ENCODE results near the gene SKAP1.
"Not testable (repeated sequence)": the region's sequence is repeated elsewhere in the genome, so short reads cannot be mapped to it uniquely, and the experiment has no call there.

Gene SKAP1

GRCh38 chr17:48347177-48347576, 82.8 kb downstream of the SKAP1 start:
- H3K9me3 ChIP-seq (ENCODE audit: control extremely low read depth in 1 of 5, control insufficient read depth in 4 of 5, insufficient read depth in 2 of 5, low read depth in 1 of 5, low read length in 4 of 5): peaks cover 0 to 3% (median 2%) of the 10 kb centered on the region in 5 experiments
- ChIA-PET CTCF (interaction anchor here (0.9 to 1.5 kb wide), 7 partner anchors 9 to 246 kb away, joined by 3 to 11 read pairs (median 4); no protein-coding TSS in a partner anchor), POLR2A (no interaction called here)
- no peak overlapping the region for H3K4me3 ChIP-seq (ENCODE audit: control insufficient read depth in 1 of 7, extremely low read depth in 1 of 7, insufficient read depth in 4 of 7, low read depth in 2 of 7, low read length in 6 of 7)
- no peak overlapping the region for H3K27ac ChIP-seq (ENCODE audit: insufficient read depth in 1 of 2, low read depth in 1 of 2, low read length in 2 of 2, poor library complexity in 1 of 2, severe bottlenecking in 2 of 2)
- peaks cover 0 to 3% (median 0%) of the 10 kb centered on the region in 4 experiments for H3K36me3 ChIP-seq (ENCODE audit: control insufficient read depth in 4 of 4, insufficient read depth in 4 of 4, low read length in 3 of 4)
- H3K4me1 ChIP-seq (ENCODE audit: control extremely low read depth in 1 of 4, control insufficient read depth in 4 of 4, insufficient read depth in 4 of 4, low read length in 3 of 4): peaks cover 0 to 3% (median 0%) of the 10 kb centered on the region in 4 experiments
- H3K27me3 ChIP-seq (replicated peaks in 2 of 5; ENCODE audit: control insufficient read depth in 4 of 5, insufficient read depth in 5 of 5, low read length in 4 of 5): no peaks in the 10 kb centered on the region
- no peak for DNase-seq

GRCh38 chr17:48344251-48344650, 85.8 kb downstream of the SKAP1 start:
- no peak for DNase-seq
- Histone ChIP-seq H3K4me3 (ENCODE audit: control insufficient read depth in 1 of 7, extremely low read depth in 1 of 7, insufficient read depth in 4 of 7, low read depth in 2 of 7, low read length in 6 of 7) (no peak overlapping the region), H3K27ac (ENCODE audit: insufficient read depth in 1 of 2, low read depth in 1 of 2, low read length in 2 of 2, poor library complexity in 1 of 2, severe bottlenecking in 2 of 2) (no peak overlapping the region), H3K9me3 (ENCODE audit: control extremely low read depth in 1 of 5, control insufficient read depth in 4 of 5, insufficient read depth in 2 of 5, low read depth in 1 of 5, low read length in 4 of 5) (peaks cover 0 to 3% (median 2%) of the 10 kb centered on the region in 5 experiments), H3K36me3 (ENCODE audit: control insufficient read depth in 4 of 4, insufficient read depth in 4 of 4, low read length in 3 of 4) (peaks cover 0 to 3% (median 0%) of the 10 kb centered on the region in 4 experiments), H3K27me3 (replicated peaks in 2 of 5; ENCODE audit: control insufficient read depth in 4 of 5, insufficient read depth in 5 of 5, low read length in 4 of 5) (no peaks in the 10 kb centered on the region), H3K4me1 (ENCODE audit: control extremely low read depth in 1 of 4, control insufficient read depth in 4 of 4, insufficient read depth in 4 of 4, low read length in 3 of 4) (no peaks in the 10 kb centered on the region)
- ChIA-PET CTCF (interaction anchor here (1.0 to 3.4 kb wide), 4 partner anchors 10 to 244 kb away, joined by 4 to 9 read pairs (median 4); no protein-coding TSS in a partner anchor), POLR2A (no interaction called here)

DNA sequence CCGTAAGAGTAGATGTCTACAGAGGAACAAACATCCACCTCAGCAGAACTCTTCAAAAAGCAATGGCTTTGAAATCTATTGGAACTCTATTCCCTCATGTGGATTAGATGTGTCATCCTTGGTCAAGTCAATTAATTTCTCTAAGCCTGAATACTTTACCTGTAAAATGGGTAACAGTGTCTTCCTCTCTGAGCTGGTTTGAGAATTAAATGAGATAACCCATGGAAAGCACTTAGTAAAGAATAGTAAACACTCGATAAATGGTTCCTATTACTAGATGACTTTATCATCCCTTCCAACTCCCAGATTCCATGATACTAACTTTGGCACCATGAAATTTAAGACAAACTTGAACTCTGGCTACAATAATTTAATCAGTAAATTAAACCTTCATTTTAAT, 89.1 kb downstream of the SKAP1 start:
- POLR2A ChIA-PET: interaction anchor here (0.6 kb wide), 1 partner anchor 247 kb away, joined by 3 read pairs; no protein-coding TSS in a partner anchor
- Histone ChIP-seq H3K4me3 (ENCODE audit: control insufficient read depth in 1 of 7, extremely low read depth in 1 of 7, insufficient read depth in 4 of 7, low read depth in 2 of 7, low read length in 6 of 7) (no peak overlapping the region), H3K36me3 (ENCODE audit: control insufficient read depth in 4 of 4, insufficient read depth in 4 of 4, low read length in 3 of 4) (peaks cover 0 to 3% (median 0%) of the 10 kb centered on the region in 4 experiments), H3K27ac (ENCODE audit: insufficient read depth in 1 of 2, low read depth in 1 of 2, low read length in 2 of 2, poor library complexity in 1 of 2, severe bottlenecking in 2 of 2) (no peak overlapping the region), H3K9me3 (ENCODE audit: control extremely low read depth in 1 of 5, control insufficient read depth in 4 of 5, insufficient read depth in 2 of 5, low read depth in 1 of 5, low read length in 4 of 5) (no peaks in the 10 kb centered on the region), H3K27me3 (replicated peaks in 2 of 5; ENCODE audit: control insufficient read depth in 4 of 5, insufficient read depth in 5 of 5, low read length in 4 of 5) (no peaks in the 10 kb centered on the region), H3K4me1 (ENCODE audit: control extremely low read depth in 1 of 4, control insufficient read depth in 4 of 4, insufficient read depth in 4 of 4, low read length in 3 of 4) (no peaks in the 10 kb centered on the region)
- CTCF ChIA-PET: interaction anchor here (0.8 to 3.4 kb wide), 8 partner anchors 10 to 252 kb away, joined by 3 to 12 read pairs (median 4); partner anchors contain the start of gene HOXB5
- 60% methylated on average over 1 of the region's 2 CpGs for whole genome bisulfite sequencing (ENCODE audit: insufficient coverage)
- no peak for DNase-seq

GRCh38 chr17:48338720-48339119, 91.3 kb downstream of the SKAP1 start:
- Histone ChIP-seq H3K27ac (ENCODE audit: insufficient read depth in 1 of 2, low read depth in 1 of 2, low read length in 2 of 2, poor library complexity in 1 of 2, severe bottlenecking in 2 of 2) (no peak overlapping the region), H3K27me3 (replicated peaks in 2 of 5; ENCODE audit: control insufficient read depth in 4 of 5, insufficient read depth in 5 of 5, low read length in 4 of 5) (no peaks in the 10 kb centered on the region), H3K4me3 (ENCODE audit: control insufficient read depth in 1 of 7, extremely low read depth in 1 of 7, insufficient read depth in 4 of 7, low read depth in 2 of 7, low read length in 6 of 7) (no peak overlapping the region), H3K9me3 (ENCODE audit: control extremely low read depth in 1 of 5, control insufficient read depth in 4 of 5, insufficient read depth in 2 of 5, low read depth in 1 of 5, low read length in 4 of 5) (no peaks in the 10 kb centered on the region), H3K36me3 (ENCODE audit: control insufficient read depth in 4 of 4, insufficient read depth in 4 of 4, low read length in 3 of 4) (peaks cover 0 to 1% (median 0%) of the 10 kb centered on the region in 4 experiments), H3K4me1 (ENCODE audit: control extremely low read depth in 1 of 4, control insufficient read depth in 4 of 4, insufficient read depth in 4 of 4, low read length in 3 of 4) (peaks cover 0 to 3% (median 0%) of the 10 kb centered on the region in 4 experiments)
- WGBS (ENCODE audit: insufficient coverage): no CpG with 5 or more reads among the region's 2 CpGs
- POLR2A ChIA-PET: no interaction called here
- DNase-seq: no peak
- CTCF ChIA-PET: interaction anchor here (1.1 to 1.8 kb wide), 4 partner anchors 8 to 256 kb away, joined by 3 to 5 read pairs (median 4); no protein-coding TSS in a partner anchor

- H3K27ac ChIP-seq (ENCODE audit: insufficient read depth in 1 of 2, low read depth in 1 of 2, low read length in 2 of 2, poor library complexity in 1 of 2, severe bottlenecking in 2 of 2); DNase-seq; H3K4me3 ChIP-seq (ENCODE audit: control insufficient read depth in 1 of 7, extremely low read depth in 1 of 7, insufficient read depth in 4 of 7, low read depth in 2 of 7, low read length in 6 of 7); H3K36me3 ChIP-seq (ENCODE audit: control insufficient read depth in 4 of 4, insufficient read depth in 4 of 4, low read length in 3 of 4); H3K27me3 ChIP-seq (replicated peaks in 2 of 5; ENCODE audit: control insufficient read depth in 4 of 5, insufficient read depth in 5 of 5, low read length in 4 of 5); H3K9me3 ChIP-seq (ENCODE audit: control extremely low read depth in 1 of 5, control insufficient read depth in 4 of 5, insufficient read depth in 2 of 5, low read depth in 1 of 5, low read length in 4 of 5); POLR2A ChIA-PET; H3K4me1 ChIP-seq (ENCODE audit: control extremely low read depth in 1 of 4, control insufficient read depth in 4 of 4, insufficient read depth in 4 of 4, low read length in 3 of 4): not testable (repeated sequence)
- 80% methylated on average over 1 of the region's 2 CpGs for WGBS (ENCODE audit: insufficient coverage)
- CTCF ChIA-PET: interaction anchor here (1.4 to 1.8 kb wide), 2 partner anchors 9 to 257 kb away, joined by 4 to 5 read pairs; no protein-coding TSS in a partner anchor
These were observed 92.1 kb downstream of the SKAP1 start for GRCh38 chr17:48337903-48338302.

GRCh38 chr17:48336986-48337385, 93.0 kb downstream of the SKAP1 start:
- H3K4me3 ChIP-seq (ENCODE audit: control insufficient read depth in 1 of 7, extremely low read depth in 1 of 7, insufficient read depth in 4 of 7, low read depth in 2 of 7, low read length in 6 of 7): no peak overlapping the region
- POLR2A ChIA-PET: no interaction called here
- H3K9me3 ChIP-seq (ENCODE audit: control extremely low read depth in 1 of 5, control insufficient read depth in 4 of 5, insufficient read depth in 2 of 5, low read depth in 1 of 5, low read length in 4 of 5): no peaks in the 10 kb centered on the region
- H3K27ac ChIP-seq (ENCODE audit: insufficient read depth in 1 of 2, low read depth in 1 of 2, low read length in 2 of 2, poor library complexity in 1 of 2, severe bottlenecking in 2 of 2): no peak overlapping the region
- no peaks in the 10 kb centered on the region for H3K36me3 ChIP-seq (ENCODE audit: control insufficient read depth in 4 of 4, insufficient read depth in 4 of 4, low read length in 3 of 4)
- H3K4me1 ChIP-seq (ENCODE audit: control extremely low read depth in 1 of 4, control insufficient read depth in 4 of 4, insufficient read depth in 4 of 4, low read length in 3 of 4): peaks cover 0 to 3% (median 0%) of the 10 kb centered on the region in 4 experiments
- no peak for DNase-seq
- no CpG with 5 or more reads among the region's 2 CpGs for WGBS (ENCODE audit: insufficient coverage)
- H3K27me3 ChIP-seq (replicated peaks in 2 of 5; ENCODE audit: control insufficient read depth in 4 of 5, insufficient read depth in 5 of 5, low read length in 4 of 5): no peaks in the 10 kb centered on the region
- CTCF ChIA-PET: interaction anchor here (0.7 to 4.9 kb wide), 12 partner anchors 9 to 264 kb away, joined by 3 to 31 read pairs (median 4); partner anchors contain the start of gene HOXB5

GRCh38 chr17:48335858-48336500, 94.0 kb downstream of the SKAP1 start:
- no peaks in the 10 kb centered on the region for H3K9me3 ChIP-seq (ENCODE audit: control extremely low read depth in 1 of 5, control insufficient read depth in 4 of 5, insufficient read depth in 2 of 5, low read depth in 1 of 5, low read length in 4 of 5)
- H3K27ac ChIP-seq (ENCODE audit: insufficient read depth in 1 of 2, low read depth in 1 of 2, low read length in 2 of 2, poor library complexity in 1 of 2, severe bottlenecking in 2 of 2): no peak overlapping the region
- peaks cover 0 to 3% (median 0%) of the 10 kb centered on the region in 4 experiments for H3K4me1 ChIP-seq (ENCODE audit: control extremely low read depth in 1 of 4, control insufficient read depth in 4 of 4, insufficient read depth in 4 of 4, low read length in 3 of 4)
- peak; percentile 69 to 79 (median 71) for DNase-seq
- no peaks in the 10 kb centered on the region for H3K36me3 ChIP-seq (ENCODE audit: control insufficient read depth in 4 of 4, insufficient read depth in 4 of 4, low read length in 3 of 4)
- H3K27me3 ChIP-seq (replicated peaks in 2 of 5; ENCODE audit: control insufficient read depth in 4 of 5, insufficient read depth in 5 of 5, low read length in 4 of 5): no peaks in the 10 kb centered on the region
- ChIA-PET CTCF (interaction anchor here (0.5 to 4.9 kb wide), 21 partner anchors 10 to 265 kb away, joined by 3 to 31 read pairs (median 3); partner anchors contain the start of gene HOXB5), POLR2A (interaction anchor here (0.6 kb wide), 3 partner anchors 138 to 256 kb away, joined by 3 read pairs; no protein-coding TSS in a partner anchor)
- WGBS (ENCODE audit: insufficient coverage): 0% methylated on average over 1 of the region's 5 CpGs
- peak overlapping the region in 1 of 7 experiments; percentile 50 for H3K4me3 ChIP-seq (ENCODE audit: control insufficient read depth in 1 of 7, extremely low read depth in 1 of 7, insufficient read depth in 4 of 7, low read depth in 2 of 7, low read length in 6 of 7)
